A549 (cell line): ENCODE data around the gene MCM5. TPM values are rescaled to one million over a fixed set of nuclear protein-coding genes. Genes with fewer than 3 reads are reported as not detected.

Experiments used
- ATAC-seq, 2 experiments: fragments of 200-7000 bp in 1 of 2; fragments of >200 bp in 1 of 2; cut with Nextera tagmentation in 1 of 2; cut with Tn5 transposase in 1 of 2; 3 replicates each; pipeline versions ENCODE4 v1.8.0 to v1.9.1; 2018 to 2020; ENCODE audit warnings: mild to moderate bottlenecking in 1 of 2, moderate library complexity in 1 of 2
- CTCF ChIA-PET: fragments of 300-600 bp; sonication (Branson Sonifier 250); formaldehyde crosslinking; extraction: SDS; loops from one replicate; lab custom pipeline; 2021; ENCODE audit warnings: antibody characterized with exemption, inconsistent platforms; lab: Yijun Ruan, JAX
- POLR2A ChIA-PET: fragments of 350-600 bp; formaldehyde crosslinking; extraction: SDS; loops from one replicate; lab custom pipeline; 2021; ENCODE audit warnings: antibody characterized with exemption, inconsistent platforms; lab: Yijun Ruan, JAX
- DNase-seq, 2 experiments: peaks; one replicate each; pipeline versions ENCODE4 v3.0.0 to v3.0.0-alpha.2; 2011 to 2016; ENCODE audit warnings: low read depth in 1 of 2, low spot score in 1 of 2
- FAIRE-seq: peaks from 2 replicates; lab custom pipeline; 2011; peaks lifted over from hg19 to GRCh38; lab: Jason Lieb, UNC
- H3K27ac ChIP-seq, 2 experiments: fragments of >200 bp; sonication (Bioruptor Twin); formaldehyde crosslinking; 3 replicates each; pipeline ENCODE4 v1.5.1; 2016 to 2017
- H3K4me1 ChIP-seq: fragments of >200 bp; sonication (Bioruptor Twin); formaldehyde crosslinking; 3 replicates; pipeline ENCODE4 v1.6.1; 2016
- H3K4me2 ChIP-seq: fragments of >200 bp; sonication (Bioruptor Twin); formaldehyde crosslinking; 3 replicates; pipeline ENCODE4 v1.6.1; 2016
- H3K4me3 ChIP-seq: fragments of >200 bp; sonication (Bioruptor Twin); formaldehyde crosslinking; 3 replicates; pipeline ENCODE4 v1.5.1; 2016
- H3K9me3 ChIP-seq: fragments of >200 bp; sonication (Bioruptor Twin); formaldehyde crosslinking; 3 replicates; pipeline ENCODE4 v1.6.1; 2016
- BHLHE40 ChIP-seq: IDR thresholded peaks from 2 replicates; pipeline ENCODE4 v1.6.1; 2012; ENCODE audit warnings: low read depth, low read length, inconsistent platforms
- CBX2 ChIP-seq: fragments of 200-600 bp; sonication (generic); IDR thresholded peaks from 2 replicates; pipeline ENCODE4 v1.6.1; 2016; ENCODE audit warnings: low read depth, mild to moderate bottlenecking, borderline replicate concordance
- CBX8 ChIP-seq: fragments of 200-600 bp; sonication (generic); IDR thresholded peaks from 2 replicates; pipeline ENCODE4 v1.6.1; 2016
- CEBPB ChIP-seq, 2 experiments: fragments of >200 bp in 1 of 2; sonication (Bioruptor Twin) in 1 of 2; formaldehyde crosslinking in 1 of 2; IDR thresholded peaks; 2 replicates each; pipeline ENCODE4 v1.6.1; 2012 to 2016
- CHD4 ChIP-seq: fragments of 200-600 bp; sonication (generic); IDR thresholded peaks from 2 replicates; pipeline ENCODE4 v1.6.1; 2016; ENCODE audit warnings: antibody characterized with exemption, mild to moderate bottlenecking, borderline replicate concordance
- EHF ChIP-seq: fragments of 250-450 bp; sonication (Bioruptor Pico); IDR thresholded peaks from 2 replicates; pipeline ENCODE4 v1.5.0; 2020; ENCODE audit warnings: mild to moderate bottlenecking
- EP300 ChIP-seq, 2 experiments: fragments of >200 bp; sonication (Bioruptor Twin); formaldehyde crosslinking; IDR thresholded peaks; 2 replicates in 1 of 2; 3 replicates in 1 of 2; pipeline ENCODE4 v1.6.1; 2016 to 2017
- ESRRA ChIP-seq: fragments of 150-350 bp; IDR thresholded peaks from 2 replicates; pipeline ENCODE4 v1.6.1; 2014; ENCODE audit warnings: mild to moderate bottlenecking, low read length, borderline replicate concordance
- GATA3 ChIP-seq: IDR thresholded peaks from 2 replicates; pipeline ENCODE4 v1.6.1; 2012; ENCODE audit warnings: borderline replicate concordance
- HEYL ChIP-seq: fragments of 250-450 bp; sonication (Bioruptor Pico); IDR thresholded peaks from 2 replicates; pipeline ENCODE4 v1.8.0; 2021; ENCODE audit warnings: mild to moderate bottlenecking, moderate library complexity
- HOXB5 ChIP-seq: fragments of 250-450 bp; sonication (Bioruptor Pico); IDR thresholded peaks from 2 replicates; pipeline ENCODE4 v1.5.0; 2020; ENCODE audit warnings: mild to moderate bottlenecking, moderate library complexity
- JUNB ChIP-seq: fragments of >200 bp; sonication (Bioruptor Twin); formaldehyde crosslinking; IDR thresholded peaks from 2 replicates; pipeline ENCODE4 v1.6.1; 2016
- KDM5A ChIP-seq: fragments of 200-600 bp; sonication (generic); IDR thresholded peaks from 2 replicates; pipeline ENCODE4 v1.6.1; 2016; ENCODE audit warnings: antibody characterized with exemption, mild to moderate bottlenecking
- MAZ ChIP-seq: fragments of 150-350 bp; IDR thresholded peaks from 2 replicates; pipeline ENCODE4 v1.6.1; 2014; ENCODE audit warnings: antibody characterized with exemption, low read depth, low read length, borderline replicate concordance
- MYC ChIP-seq: IDR thresholded peaks from 2 replicates; pipeline ENCODE4 v1.6.1; 2012; ENCODE audit warnings: mild to moderate bottlenecking, inconsistent platforms, low read length, improper control_type of control experiment, borderline replicate concordance
- NPAS2 ChIP-seq: fragments of 250-450 bp; sonication (Bioruptor Pico); IDR thresholded peaks from 2 replicates; pipeline ENCODE4 v1.8.0; 2022; ENCODE audit warnings: mild to moderate bottlenecking, moderate library complexity, borderline replicate concordance
- NR3C1 ChIP-seq: fragments of >200 bp; sonication (Bioruptor Twin); formaldehyde crosslinking; IDR thresholded peaks from 3 replicates; pipeline ENCODE4 v1.6.1; 2017
- POLR2A ChIP-seq: IDR thresholded peaks from 2 replicates; pipeline ENCODE4 v1.6.1; 2012; ENCODE audit warnings: mild to moderate bottlenecking, low read length
- POLR2AphosphoS2 ChIP-seq: conservative IDR thresholded peaks from 2 replicates; pipeline ENCODE4 v1.6.1; 2012; ENCODE audit warnings: low read length, improper control_type of control experiment, inconsistent platforms
- RFX5 ChIP-seq: fragments of 450-650 bp; IDR thresholded peaks from 2 replicates; pipeline ENCODE4 v1.7.1; 2014; ENCODE audit warnings: antibody characterized with exemption, mild to moderate bottlenecking, moderate library complexity
- TFCP2L1 ChIP-seq: fragments of 250-450 bp; sonication (Bioruptor Pico); IDR thresholded peaks from 2 replicates; pipeline ENCODE4 v1.5.0; 2021; ENCODE audit warnings: mild to moderate bottlenecking
- TP53 ChIP-seq: fragments of 250-450 bp; sonication (Bioruptor Pico); IDR thresholded peaks from 2 replicates; pipeline ENCODE4 v1.5.0; 2021; ENCODE audit warnings: mild to moderate bottlenecking, moderate library complexity
- ZC3H11A ChIP-seq: fragments of 450-650 bp; IDR thresholded peaks from 2 replicates; pipeline ENCODE4 v1.6.1; 2014; ENCODE audit warnings: antibody characterized with exemption, mild to moderate bottlenecking
- ZNF302 ChIP-seq: fragments of 250-450 bp; sonication (Bioruptor Pico); IDR thresholded peaks from 2 replicates; pipeline ENCODE4 v1.9.0; 2021; ENCODE audit warnings: inconsistent platforms, mild to moderate bottlenecking, moderate library complexity
- WGBS: methylation state at CpG from one replicate; pipeline ENCODE4 v1.1.6; 2017; ENCODE audit errors: missing lambda C conversion rate; 5-methylcytosine and 5-hydroxymethylcytosine counted together
- polyA plus RNA-seq, 4 experiments: library from polyadenylated mRNA; depleted of rRNA in 3 of 4; stranded (reverse); fragments of >200 nt; fragmentation: RNase III in 1 of 4; extraction: RNeasy Plus Mini Kit Qiagen cat#74134 plus additional on column Dnase treatment in 1 of 4; gene quantifications; 2 replicates in 3 of 4; 3 replicates in 1 of 4; pipeline ENCODE4 v1.2.3, GENCODE V29; 2011 to 2017
- TF ChIP-seq, protein P1 (sequence below): IDR thresholded peaks from 2 replicates; pipeline ENCODE4 v1.6.1; 2012; ENCODE audit warnings: low read depth, borderline replicate concordance
- TF ChIP-seq, protein P2 (sequence below): IDR thresholded peaks from 2 replicates; pipeline ENCODE4 v1.6.1; 2012
- TF ChIP-seq, protein P3 (sequence below): fragments of 150-350 bp; IDR thresholded peaks from 2 replicates; pipeline ENCODE4 v1.6.1; 2014; ENCODE audit warnings: low read depth, mild to moderate bottlenecking, low read length
- TF ChIP-seq, protein P4 (sequence below): fragments of >200 bp; sonication (Bioruptor Twin); formaldehyde crosslinking; IDR thresholded peaks from 2 replicates; pipeline ENCODE4 v1.6.1; 2016
- TF ChIP-seq, protein P5 (sequence below): fragments of 250-450 bp; sonication (Bioruptor Pico); IDR thresholded peaks from 2 replicates; pipeline ENCODE4 v1.5.0; 2021; ENCODE audit warnings: mild to moderate bottlenecking, moderate library complexity, borderline replicate concordance

The MCM5 gene
- polyA plus RNA-seq, 2 of the 4 experiments (the other 2 are of a cell fraction) = 50.2 to 94.4 TPM

DNA sequence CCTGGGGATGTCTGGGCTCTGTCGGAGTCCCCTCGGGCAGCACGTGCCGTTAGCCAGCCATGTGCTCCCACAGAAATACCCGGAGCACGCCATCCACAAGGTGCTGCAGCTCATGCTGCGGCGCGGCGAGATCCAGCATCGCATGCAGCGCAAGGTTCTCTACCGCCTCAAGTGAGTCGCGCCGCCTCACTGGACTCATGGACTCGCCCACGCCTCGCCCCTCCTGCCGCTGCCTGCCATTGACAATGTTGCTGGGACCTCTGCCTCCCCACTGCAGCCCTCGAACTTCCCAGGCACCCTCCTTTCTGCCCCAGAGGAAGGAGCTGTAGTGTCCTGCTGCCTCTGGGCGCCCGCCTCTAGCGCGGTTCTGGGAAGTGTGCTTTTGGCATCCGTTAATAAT, 24.1 kb downstream of the MCM5 start:
- H3K4me2 ChIP-seq = no peak overlapping the region
- no peak for DNase-seq
- POLR2A ChIA-PET = no interaction called here
- H3K4me3 ChIP-seq = no peak overlapping the region
- CTCF ChIA-PET = interaction anchor here (1.4 kb wide), 2 partner anchors 79 to 159 kb away, joined by 3 read pairs; no protein-coding TSS in a partner anchor
- no peak for ATAC-seq
- no peaks in the 10 kb centered on the region for H3K9me3 ChIP-seq
- peaks cover 12% of the 10 kb centered on the region; the same call in 2 of the 3 replicates for H3K4me1 ChIP-seq
- no peak for FAIRE-seq
- no peak for TF ChIP-seq JUNB
- TF ChIP-seq ZNF302 = no peak
- no peak for TF ChIP-seq POLR2A
- no peak for TF ChIP-seq KDM5A
- 98% methylated on average over 26 of the region's 26 CpGs for WGBS
- H3K27ac ChIP-seq = no peak overlapping the region

DNA sequence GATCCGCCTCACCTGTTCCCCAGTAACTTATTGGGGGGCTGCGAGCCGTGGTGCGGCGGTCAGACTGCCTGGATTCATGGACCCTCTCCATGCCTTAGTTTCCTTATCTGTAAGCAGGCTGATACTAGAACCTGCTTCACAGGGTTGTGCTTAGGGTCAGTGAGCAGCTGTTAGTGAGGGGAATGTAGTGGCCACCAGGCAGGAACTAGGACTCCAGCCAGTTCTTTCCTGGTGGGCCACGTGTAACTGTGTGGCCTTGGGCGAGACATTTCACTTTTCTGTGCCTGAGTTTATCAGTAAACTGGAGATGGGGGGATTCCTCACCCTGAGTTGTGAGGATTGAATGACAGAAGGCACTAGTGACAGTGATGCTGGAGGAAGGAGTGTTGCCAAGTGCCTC, 24.8 kb downstream of the MCM5 start:
- 88% methylated on average over 6 of the region's 7 CpGs for WGBS
- Histone ChIP-seq H3K4me1 (peaks cover 12% of the 10 kb centered on the region; the same call in 2 of the 3 replicates), H3K9me3 (no peaks in the 10 kb centered on the region), H3K27ac (no peak overlapping the region), H3K4me2 (no peak overlapping the region), H3K4me3 (no peak overlapping the region)
- ChIA-PET CTCF (interaction anchor here (1.0 to 1.4 kb wide), 3 partner anchors 74 to 159 kb away, joined by 3 read pairs; no protein-coding TSS in a partner anchor), POLR2A (no interaction called here)
- FAIRE-seq (no peak), DNase-seq (no peak), ATAC-seq (no peak)
- TF ChIP-seq CBX8 (no peak), CBX2 (no peak), HEYL (CRISPR knock-in tag) (no peak), CHD4 (no peak), RFX5 (no peak), TFCP2L1 (CRISPR knock-in tag) (no peak), NR3C1 (no peak), MAZ (no peak), GATA3 (no peak), HOXB5 (CRISPR knock-in tag) (no peak)
- TF ChIP-seq, protein P1, sequence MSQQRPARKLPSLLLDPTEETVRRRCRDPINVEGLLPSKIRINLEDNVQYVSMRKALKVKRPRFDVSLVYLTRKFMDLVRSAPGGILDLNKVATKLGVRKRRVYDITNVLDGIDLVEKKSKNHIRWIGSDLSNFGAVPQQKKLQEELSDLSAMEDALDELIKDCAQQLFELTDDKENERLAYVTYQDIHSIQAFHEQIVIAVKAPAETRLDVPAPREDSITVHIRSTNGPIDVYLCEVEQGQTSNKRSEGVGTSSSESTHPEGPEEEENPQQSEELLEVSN = no peak

DNA sequence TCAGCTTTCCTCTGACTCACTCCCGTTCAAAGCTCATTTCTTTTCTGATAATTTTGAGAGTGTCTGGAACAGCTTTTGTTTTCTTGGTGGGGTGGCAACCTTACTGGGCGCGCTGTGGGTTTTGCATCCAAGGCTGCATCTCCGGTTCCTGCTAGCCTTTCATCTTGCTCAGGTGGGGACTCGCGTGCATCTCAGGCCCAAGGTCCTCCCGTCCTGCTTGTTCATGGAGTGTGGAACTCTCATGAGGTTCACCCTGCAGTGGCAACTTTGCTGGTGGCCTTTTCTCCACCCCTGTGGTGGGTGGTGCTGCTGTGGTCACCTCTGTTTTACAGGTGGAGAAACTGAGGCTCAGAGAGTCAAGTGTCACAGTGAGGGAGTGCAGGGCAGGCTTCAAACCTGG, 25.6 kb downstream of the MCM5 start:
- CTCF ChIA-PET = interaction anchor here (1.0 to 9.4 kb wide), 3 partner anchors 74 to 157 kb away, joined by 3 to 121 read pairs (median 3); no protein-coding TSS in a partner anchor
- WGBS = 91% methylated on average over 7 of the region's 7 CpGs
- POLR2A ChIA-PET = no interaction called here
- TF ChIP-seq, protein P2, sequence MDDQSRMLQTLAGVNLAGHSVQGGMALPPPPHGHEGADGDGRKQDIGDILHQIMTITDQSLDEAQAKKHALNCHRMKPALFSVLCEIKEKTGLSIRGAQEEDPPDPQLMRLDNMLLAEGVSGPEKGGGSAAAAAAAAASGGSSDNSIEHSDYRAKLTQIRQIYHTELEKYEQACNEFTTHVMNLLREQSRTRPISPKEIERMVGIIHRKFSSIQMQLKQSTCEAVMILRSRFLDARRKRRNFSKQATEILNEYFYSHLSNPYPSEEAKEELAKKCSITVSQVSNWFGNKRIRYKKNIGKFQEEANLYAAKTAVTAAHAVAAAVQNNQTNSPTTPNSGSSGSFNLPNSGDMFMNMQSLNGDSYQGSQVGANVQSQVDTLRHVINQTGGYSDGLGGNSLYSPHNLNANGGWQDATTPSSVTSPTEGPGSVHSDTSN = no peak
- TF ChIP-seq CBX2 = no peak
- TF ChIP-seq, protein P3, sequence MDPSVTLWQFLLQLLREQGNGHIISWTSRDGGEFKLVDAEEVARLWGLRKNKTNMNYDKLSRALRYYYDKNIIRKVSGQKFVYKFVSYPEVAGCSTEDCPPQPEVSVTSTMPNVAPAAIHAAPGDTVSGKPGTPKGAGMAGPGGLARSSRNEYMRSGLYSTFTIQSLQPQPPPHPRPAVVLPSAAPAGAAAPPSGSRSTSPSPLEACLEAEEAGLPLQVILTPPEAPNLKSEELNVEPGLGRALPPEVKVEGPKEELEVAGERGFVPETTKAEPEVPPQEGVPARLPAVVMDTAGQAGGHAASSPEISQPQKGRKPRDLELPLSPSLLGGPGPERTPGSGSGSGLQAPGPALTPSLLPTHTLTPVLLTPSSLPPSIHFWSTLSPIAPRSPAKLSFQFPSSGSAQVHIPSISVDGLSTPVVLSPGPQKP = no peak
- TF ChIP-seq EHF = no peak
- TF ChIP-seq JUNB = no peak
- TF ChIP-seq POLR2AphosphoS2 = no peak
- no peak for TF ChIP-seq ZC3H11A
- TF ChIP-seq NPAS2 (CRISPR knock-in tag) = no peak
- TF ChIP-seq POLR2A = no peak
- TF ChIP-seq EP300 (IDR thresholded peaks at IDR 0.05) = no peak
- TF ChIP-seq ESRRA = no peak
- no peak for TF ChIP-seq TP53 (CRISPR knock-in tag)
- no peak for TF ChIP-seq MYC
- TF ChIP-seq, protein P4, sequence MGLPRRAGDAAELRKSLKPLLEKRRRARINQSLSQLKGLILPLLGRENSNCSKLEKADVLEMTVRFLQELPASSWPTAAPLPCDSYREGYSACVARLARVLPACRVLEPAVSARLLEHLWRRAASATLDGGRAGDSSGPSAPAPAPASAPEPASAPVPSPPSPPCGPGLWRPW = no peak
- no peak for TF ChIP-seq CEBPB (IDR thresholded peaks at IDR 0.05)
- TF ChIP-seq, protein P5, sequence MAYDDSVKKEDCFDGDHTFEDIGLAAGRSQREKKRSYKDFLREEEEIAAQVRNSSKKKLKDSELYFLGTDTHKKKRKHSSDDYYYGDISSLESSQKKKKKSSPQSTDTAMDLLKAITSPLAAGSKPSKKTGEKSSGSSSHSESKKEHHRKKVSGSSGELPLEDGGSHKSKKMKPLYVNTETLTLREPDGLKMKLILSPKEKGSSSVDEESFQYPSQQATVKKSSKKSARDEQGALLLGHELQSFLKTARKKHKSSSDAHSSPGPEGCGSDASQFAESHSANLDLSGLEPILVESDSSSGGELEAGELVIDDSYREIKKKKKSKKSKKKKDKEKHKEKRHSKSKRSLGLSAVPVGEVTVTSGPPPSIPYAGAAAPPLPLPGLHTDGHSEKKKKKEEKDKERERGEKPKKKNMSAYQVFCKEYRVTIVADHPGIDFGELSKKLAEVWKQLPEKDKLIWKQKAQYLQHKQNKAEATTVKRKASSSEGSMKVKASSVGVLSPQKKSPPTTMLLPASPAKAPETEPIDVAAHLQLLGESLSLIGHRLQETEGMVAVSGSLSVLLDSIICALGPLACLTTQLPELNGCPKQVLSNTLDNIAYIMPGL (CRISPR knock-in tag) = no peak
- TF ChIP-seq BHLHE40 = no peak
- no peak for TF ChIP-seq HOXB5 (CRISPR knock-in tag)
- no peak overlapping the region for H3K4me2 ChIP-seq
- H3K9me3 ChIP-seq = no peaks in the 10 kb centered on the region
- peak overlapping the region in 1 of 2 experiments; percentile 74; a peak in 2 of 6 replicates for H3K27ac ChIP-seq
- H3K4me3 ChIP-seq = no peak overlapping the region
- no peak for DNase-seq
- no peak for FAIRE-seq
- ATAC-seq = no peak
- H3K4me1 ChIP-seq = peaks cover 15% of the 10 kb centered on the region; the same call in 2 of the 3 replicates
